HG02981 (cell line): ENCODE results near the gene STK25.

Experiments used
- ATAC-seq: cut with Tn5 transposase; IDR thresholded peaks from one replicate; pipeline ENCODE4 v1.9.1; 2021; ENCODE audit warnings: mild to moderate bottlenecking, moderate library complexity; ENCODE audit not compliant: unreplicated experiment

The STK25 gene

GRCh38 chr2:241496003-241496707 is 12.2 kb downstream of the STK25 start:
- ATAC-seq: no peak

- no peak for ATAC-seq
These were observed 13.0 kb downstream of the STK25 start for GRCh38 chr2:241495172-241496002.

GRCh38 chr2:241494311-241494908 is 14.0 kb downstream of the STK25 start:
- ATAC-seq: no peak

- no peak for ATAC-seq
These were observed 15.3 kb downstream of the STK25 start for GRCh38 chr2:241493092-241493491.

GRCh38 chr2:241492174-241492565 is 16.2 kb downstream of the STK25 start:
- no peak for ATAC-seq

GRCh38 chr2:241491549-241492173 is 16.7 kb downstream of the STK25 start:
- no peak for ATAC-seq

- no peak for ATAC-seq
These were observed 17.4 kb downstream of the STK25 start for GRCh38 chr2:241490825-241491506.

GRCh38 chr2:241489733-241490680 is 18.4 kb downstream of the STK25 start:
- no peak for ATAC-seq

GRCh38 chr2:241489088-241489487 is 19.3 kb downstream of the STK25 start:
- no peak for ATAC-seq

- no peak for ATAC-seq
These were observed 23.0 kb downstream of the STK25 start for GRCh38 chr2:241485172-241485911.

GRCh38 chr2:241483305-241483704 is 25.1 kb downstream of the STK25 start:
- ATAC-seq: no peak

GRCh38 chr2:241482126-241482955 is 26.0 kb downstream of the STK25 start:
- ATAC-seq: no peak

- ATAC-seq: no peak
These were observed 26.7 kb downstream of the STK25 start for GRCh38 chr2:241481687-241482086.

- ATAC-seq: no peak
These were observed 29.1 kb downstream of the STK25 start for GRCh38 chr2:241479026-241479898.

GRCh38 chr2:241478166-241478565 is 30.2 kb downstream of the STK25 start:
- no peak for ATAC-seq

GRCh38 chr2:241475267-241475666 is 33.1 kb downstream of the STK25 start:
- no peak for ATAC-seq

- ATAC-seq: no peak
These were observed 35.0 kb downstream of the STK25 start for GRCh38 chr2:241473399-241473798.
